ENCODE results near the gene MAGEB17.

- TF ChIP-seq, protein P1, sequence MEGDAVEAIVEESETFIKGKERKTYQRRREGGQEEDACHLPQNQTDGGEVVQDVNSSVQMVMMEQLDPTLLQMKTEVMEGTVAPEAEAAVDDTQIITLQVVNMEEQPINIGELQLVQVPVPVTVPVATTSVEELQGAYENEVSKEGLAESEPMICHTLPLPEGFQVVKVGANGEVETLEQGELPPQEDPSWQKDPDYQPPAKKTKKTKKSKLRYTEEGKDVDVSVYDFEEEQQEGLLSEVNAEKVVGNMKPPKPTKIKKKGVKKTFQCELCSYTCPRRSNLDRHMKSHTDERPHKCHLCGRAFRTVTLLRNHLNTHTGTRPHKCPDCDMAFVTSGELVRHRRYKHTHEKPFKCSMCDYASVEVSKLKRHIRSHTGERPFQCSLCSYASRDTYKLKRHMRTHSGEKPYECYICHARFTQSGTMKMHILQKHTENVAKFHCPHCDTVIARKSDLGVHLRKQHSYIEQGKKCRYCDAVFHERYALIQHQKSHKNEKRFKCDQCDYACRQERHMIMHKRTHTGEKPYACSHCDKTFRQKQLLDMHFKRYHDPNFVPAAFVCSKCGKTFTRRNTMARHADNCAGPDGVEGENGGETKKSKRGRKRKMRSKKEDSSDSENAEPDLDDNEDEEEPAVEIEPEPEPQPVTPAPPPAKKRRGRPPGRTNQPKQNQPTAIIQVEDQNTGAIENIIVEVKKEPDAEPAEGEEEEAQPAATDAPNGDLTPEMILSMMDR (optimal IDR thresholded peaks at IDR 0.05 in 1 of 3, IDR thresholded peaks at IDR 0.05 in 1 of 3, conservative IDR thresholded peaks at IDR 0.05 in 1 of 3; ENCODE audit: extremely low read depth in 1 of 3, insufficient read depth in 2 of 3, low read length in 3 of 3), result no peak
- no peak for TF ChIP-seq EZH2 (IDR thresholded peaks at IDR 0.05; ENCODE audit: low read length)
Observed at GRCh38 chrX:16210061-16210460, 42.8 kb downstream of the MAGEB17 start.
